Bronchial epithelial cell (primary cell): Measurements from ENCODE around the gene KIAA0232. TPM values are rescaled to one million over a fixed set of nuclear protein-coding genes. Genes with fewer than 3 reads are reported as not detected.

ENCODE experiments used
- DNase-seq: peaks from one replicate; pipeline ENCODE4 v3.0.0-alpha.2; 2010; ENCODE audit warnings: low read depth
- FAIRE-seq: peaks from 2 replicates; lab custom pipeline; 2011; peaks lifted over from hg19 to GRCh38; lab: Jason Lieb, UNC
- H3K27me3 ChIP-seq: 2 replicates; pipeline ENCODE4 v1.5.1; 2011; ENCODE audit warnings: low read length; ENCODE audit not compliant: control insufficient read depth, insufficient read depth
- H3K36me3 ChIP-seq: 2 replicates; pipeline ENCODE4 v1.5.1; 2011; ENCODE audit warnings: low read length; ENCODE audit not compliant: control insufficient read depth, insufficient read depth
- H3K4me3 ChIP-seq: 2 replicates; pipeline ENCODE4 v1.5.1; 2011; ENCODE audit warnings: mild to moderate bottlenecking, low read depth, low read length, control low read depth
- CTCF ChIP-seq: IDR thresholded peaks from 2 replicates; pipeline ENCODE4 v1.5.1; 2011; ENCODE audit warnings: mild to moderate bottlenecking, moderate library complexity, low read length, control low read depth, inconsistent platforms; ENCODE audit not compliant: insufficient read depth, severe bottlenecking
- total RNA-seq: library from RNA; depleted of rRNA; stranded (reverse); fragments of >200 nt; gene quantifications from 2 replicates; pipeline ENCODE4 v1.2.1, GENCODE V29; 2014

Gene KIAA0232
- total RNA-seq, 1 donor from 2014 or later, result 20.5 TPM

- FAIRE-seq, result no peak
Observed at GRCh38 chr4:6926681-6927478, 144.4 kb downstream of the KIAA0232 start.

GRCh38 chr4:6928081-6928480 lies 145.6 kb downstream of the KIAA0232 start:
- Histone ChIP-seq H3K27me3 (no peaks in the 10 kb centered on the region), H3K4me3 (no peak overlapping the region), H3K36me3 (peaks cover 11% of the 10 kb centered on the region)
- FAIRE-seq (no peak), DNase-seq (no peak)
- no peak for TF ChIP-seq CTCF

More at GRCh38 chr4:6926681-6927478, 144.4 kb downstream of the KIAA0232 start:
- H3K27me3 ChIP-seq, result no peaks in the 10 kb centered on the region
- H3K36me3 ChIP-seq, result peaks cover 8% of the 10 kb centered on the region
- no peak for DNase-seq
- H3K4me3 ChIP-seq, result no peak overlapping the region
- no peak for TF ChIP-seq CTCF

GRCh38 chr4:6929339-6929811 lies 146.8 kb downstream of the KIAA0232 start:
- Histone ChIP-seq H3K4me3 (no peak overlapping the region), H3K36me3 (peaks cover 5% of the 10 kb centered on the region), H3K27me3 (no peaks in the 10 kb centered on the region)
- DNase-seq (no peak), FAIRE-seq (no peak)
- no peak for TF ChIP-seq CTCF

- Histone ChIP-seq H3K4me3 (no peak overlapping the region), H3K27me3 (no peaks in the 10 kb centered on the region), H3K36me3 (peaks cover 2% of the 10 kb centered on the region)
- no peak for FAIRE-seq
- no peak for TF ChIP-seq CTCF
- no peak for DNase-seq
Observed at GRCh38 chr4:6929812-6930464, 147.4 kb downstream of the KIAA0232 start.

GRCh38 chr4:6932475-6932874 lies 149.9 kb downstream of the KIAA0232 start:
- no peak for DNase-seq
- no peak for FAIRE-seq
- Histone ChIP-seq H3K27me3 (no peaks in the 10 kb centered on the region), H3K4me3 (no peak overlapping the region), H3K36me3 (peaks cover 2% of the 10 kb centered on the region)
- TF ChIP-seq CTCF, result no peak
